Effector memory CD4-positive, alpha-beta T cell (primary cell): ENCODE results near the gene PIEZO2.
"Not testable (repeated sequence)": the region's sequence is repeated elsewhere in the genome, so short reads cannot be mapped to it uniquely, and the experiment has no call there.

Experiments
- DNase-seq, 3 donors: peaks; one replicate each; pipeline ENCODE4 v3.0.0-alpha.2; 2020
- H3K27ac ChIP-seq: 2 replicates; pipeline ENCODE4 v1.7.0; 2013; ENCODE audit warnings: mild to moderate bottlenecking, low read length, moderate library complexity; ENCODE audit not compliant: insufficient read depth, poor library complexity, severe bottlenecking
- H3K27me3 ChIP-seq: replicated peaks from 2 replicates; pipeline ENCODE4 v1.7.0; 2013; ENCODE audit warnings: mild to moderate bottlenecking, low read length; ENCODE audit not compliant: insufficient read depth, control insufficient read depth, poor library complexity, severe bottlenecking
- H3K36me3 ChIP-seq: 2 replicates; pipeline ENCODE4 v1.7.0; 2013; ENCODE audit warnings: mild to moderate bottlenecking, low read length, moderate library complexity; ENCODE audit not compliant: control insufficient read depth, insufficient read depth
- H3K4me1 ChIP-seq: 2 replicates; pipeline ENCODE4 v1.7.0; 2013; ENCODE audit warnings: low read length, mild to moderate bottlenecking; ENCODE audit not compliant: control insufficient read depth, insufficient read depth, poor library complexity, severe bottlenecking
- H3K4me3 ChIP-seq: 2 replicates; pipeline ENCODE4 v1.7.0; 2013; ENCODE audit warnings: low read length, low read depth, mild to moderate bottlenecking; ENCODE audit not compliant: insufficient read depth, poor library complexity, severe bottlenecking
- H3K9me3 ChIP-seq: 2 replicates; pipeline ENCODE4 v1.7.0; 2013; ENCODE audit warnings: mild to moderate bottlenecking, low read length, moderate library complexity; ENCODE audit not compliant: control insufficient read depth

PIEZO2 gene

DNA sequence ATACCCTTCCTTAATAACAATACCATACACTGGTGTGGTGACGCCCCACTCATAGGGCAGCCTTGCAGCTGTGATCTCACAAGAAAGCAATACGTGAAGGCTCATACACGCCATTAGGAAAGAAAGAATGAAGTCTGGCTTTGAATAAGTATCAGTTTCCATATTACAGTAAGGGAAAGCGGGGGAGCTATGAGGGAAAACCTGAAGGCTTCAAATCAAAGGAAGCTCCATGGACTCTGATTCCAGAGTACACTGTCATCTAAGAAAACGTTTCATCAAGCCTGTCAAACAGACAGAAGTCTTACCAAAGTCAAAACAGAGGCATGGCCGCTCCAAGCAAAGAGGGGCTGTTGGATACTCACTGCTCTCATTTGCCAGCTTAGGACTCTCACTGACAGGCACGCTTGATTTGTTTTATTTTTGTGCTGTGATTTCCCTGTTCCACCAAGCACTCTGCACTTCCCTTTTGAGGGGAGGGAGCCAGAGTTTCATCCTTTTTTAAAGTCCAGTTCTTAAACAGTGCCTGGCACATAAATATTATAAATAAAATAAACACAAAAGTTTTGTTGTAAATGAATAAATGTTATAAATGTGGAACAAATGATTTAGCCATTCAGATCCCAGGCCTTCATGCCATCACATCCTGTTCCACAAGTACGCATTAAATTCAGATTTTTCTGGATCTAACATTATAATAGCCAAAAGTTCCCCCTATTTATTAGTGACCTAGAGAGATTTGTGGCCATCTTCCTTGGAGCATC is 221.2 kb downstream of the PIEZO2 start:
- Histone ChIP-seq H3K27me3 (no peaks in the 10 kb centered on the region), H3K4me3 (no peak overlapping the region), H3K4me1 (no peaks in the 10 kb centered on the region), H3K36me3 (no peaks in the 10 kb centered on the region), H3K9me3 (no peaks in the 10 kb centered on the region), H3K27ac (no peak overlapping the region)
- DNase-seq, result no peak

DNA sequence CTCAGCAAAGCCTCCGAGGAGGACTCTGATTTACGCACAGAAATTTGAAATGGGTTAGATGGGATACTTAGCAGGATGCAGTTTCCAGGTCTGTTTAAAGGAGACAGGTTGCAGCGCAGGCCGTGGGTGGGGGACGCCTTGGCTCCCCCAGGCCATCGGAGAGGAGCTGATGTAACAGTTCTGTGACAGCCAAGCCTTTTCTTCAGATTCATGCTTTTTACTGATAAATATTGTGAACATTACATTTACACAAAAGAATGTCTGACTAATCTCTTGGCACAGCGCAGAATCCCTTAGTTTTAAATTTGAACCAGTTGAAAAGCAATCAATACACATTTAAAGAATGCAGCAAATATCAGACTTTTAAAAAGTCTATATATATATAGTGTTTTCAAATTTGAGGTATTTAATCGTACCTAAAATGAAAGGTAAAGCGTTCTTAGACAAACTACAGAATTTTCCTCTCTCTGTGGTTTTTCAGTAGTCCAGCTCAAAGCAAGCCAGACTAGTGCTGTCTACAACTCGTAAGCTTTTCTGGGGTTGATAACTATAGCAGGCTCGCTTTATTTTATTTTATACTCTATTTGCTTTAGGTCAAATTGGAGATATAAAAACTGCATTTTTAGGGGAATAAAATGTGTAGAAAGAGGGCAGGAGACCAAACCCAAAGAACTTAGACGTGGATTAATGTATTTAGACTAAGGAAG is 221.9 kb downstream of the PIEZO2 start:
- Histone ChIP-seq H3K27me3 (no peaks in the 10 kb centered on the region), H3K4me3 (no peak overlapping the region), H3K9me3 (no peaks in the 10 kb centered on the region), H3K27ac (no peak overlapping the region), H3K36me3 (no peaks in the 10 kb centered on the region), H3K4me1 (no peaks in the 10 kb centered on the region)
- no peak for DNase-seq

DNA sequence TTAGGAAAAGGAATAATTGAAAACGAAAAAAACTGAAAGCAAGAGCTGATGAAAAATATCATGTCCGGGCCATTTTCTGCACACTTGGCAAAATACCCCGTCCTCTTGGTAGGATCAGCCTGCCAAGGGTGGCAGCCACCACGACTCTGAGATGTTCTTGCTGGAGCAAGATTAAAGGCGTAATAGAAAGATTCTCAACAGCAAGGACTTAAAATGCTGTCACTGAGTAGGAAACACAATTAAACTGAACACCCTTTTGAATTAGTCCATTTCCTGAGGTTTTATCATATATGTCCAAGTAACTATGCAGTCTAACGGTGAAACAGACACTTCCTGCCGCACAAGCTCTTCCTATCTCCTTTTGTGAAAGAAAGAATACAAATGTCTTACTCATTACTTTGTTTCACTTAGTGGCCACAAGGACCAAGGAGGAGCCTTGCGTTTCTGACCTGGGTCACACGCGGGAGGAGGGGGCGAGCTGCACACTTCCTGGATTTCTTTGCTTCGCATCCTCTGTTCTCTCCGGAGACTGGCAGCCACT is 222.7 kb downstream of the PIEZO2 start:
- Histone ChIP-seq H3K9me3 (no peaks in the 10 kb centered on the region), H3K4me1 (no peaks in the 10 kb centered on the region), H3K4me3 (no peak overlapping the region), H3K36me3 (no peaks in the 10 kb centered on the region), H3K27ac (no peak overlapping the region), H3K27me3 (no peaks in the 10 kb centered on the region)
- DNase-seq, result no peak

DNA sequence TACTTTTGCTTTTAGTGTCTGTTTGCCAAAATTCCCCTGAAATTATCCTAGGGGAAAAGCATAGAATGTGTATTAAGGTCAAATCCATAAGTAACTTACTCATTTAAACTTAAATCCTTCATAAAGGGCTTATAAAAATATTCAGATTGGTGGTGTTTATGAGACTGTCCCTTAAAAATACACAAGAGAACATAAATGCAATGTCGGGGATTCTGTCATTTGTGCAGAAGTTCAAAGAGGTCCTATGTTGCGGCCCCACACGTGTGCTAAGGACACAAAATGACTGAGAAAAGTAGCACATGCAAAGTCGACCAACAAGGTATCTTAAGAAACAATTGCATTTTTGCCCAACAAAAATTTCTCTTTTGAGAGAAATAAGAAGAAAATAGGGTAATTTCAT is 225.1 kb downstream of the PIEZO2 start:
- Histone ChIP-seq H3K4me3 (no peak overlapping the region), H3K36me3 (no peaks in the 10 kb centered on the region), H3K4me1 (no peaks in the 10 kb centered on the region), H3K27me3 (no peaks in the 10 kb centered on the region), H3K27ac (no peak overlapping the region), H3K9me3 (no peaks in the 10 kb centered on the region)
- no peak for DNase-seq

DNA sequence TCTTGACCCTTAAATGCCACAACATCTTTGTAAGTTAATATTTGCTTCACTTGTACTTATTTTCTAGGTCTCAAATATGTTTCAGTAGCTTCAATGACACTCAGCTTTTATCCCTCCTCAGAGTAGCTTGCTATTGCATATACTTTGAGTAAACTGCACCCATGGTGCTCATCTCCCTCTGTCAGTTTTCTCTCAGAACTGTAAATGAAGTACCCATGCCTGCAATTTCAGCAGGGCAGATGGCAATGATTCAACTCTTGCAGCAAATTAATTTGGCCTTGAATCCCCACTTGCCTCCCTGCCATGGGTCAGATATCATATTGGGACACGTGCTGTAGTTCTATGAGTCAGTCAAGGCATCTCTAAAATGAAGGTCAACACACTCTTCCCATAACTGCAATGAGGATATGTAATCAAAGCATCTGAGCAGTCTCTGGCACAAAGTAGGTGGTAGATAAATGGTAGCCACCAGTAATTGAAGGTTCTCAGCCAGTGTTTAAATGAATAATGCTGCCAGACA is 225.8 kb downstream of the PIEZO2 start:
- no peak for DNase-seq
- no peaks in the 10 kb centered on the region for H3K36me3 ChIP-seq
- no peaks in the 10 kb centered on the region for H3K27me3 ChIP-seq
- no peaks in the 10 kb centered on the region for H3K9me3 ChIP-seq
- no peak overlapping the region for H3K27ac ChIP-seq
- H3K4me1 ChIP-seq, result no peaks in the 10 kb centered on the region
- no peak overlapping the region for H3K4me3 ChIP-seq

DNA sequence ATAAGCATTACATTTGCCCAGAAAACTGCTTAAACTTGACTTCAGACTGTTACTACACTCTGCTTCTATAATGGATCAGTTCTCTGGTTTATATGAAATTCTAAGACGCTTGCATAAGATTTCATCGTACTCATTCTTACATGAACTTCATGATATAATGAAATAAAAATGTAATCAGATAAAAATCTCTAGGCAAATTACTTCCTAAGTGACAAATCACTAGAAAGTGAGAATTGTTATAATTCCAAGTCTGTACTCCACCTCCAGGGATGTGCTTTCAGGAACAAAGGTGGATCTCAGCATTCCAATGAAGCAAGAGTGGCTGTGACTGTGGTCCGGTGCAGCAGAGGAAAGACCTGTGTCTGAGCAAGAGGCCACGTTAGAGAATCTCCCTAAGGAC is 226.2 kb downstream of the PIEZO2 start:
- DNase-seq, result no peak
- Histone ChIP-seq H3K4me3 (no peak overlapping the region), H3K27ac (no peak overlapping the region), H3K27me3 (no peaks in the 10 kb centered on the region), H3K9me3 (no peaks in the 10 kb centered on the region), H3K36me3 (no peaks in the 10 kb centered on the region), H3K4me1 (no peaks in the 10 kb centered on the region)

DNA sequence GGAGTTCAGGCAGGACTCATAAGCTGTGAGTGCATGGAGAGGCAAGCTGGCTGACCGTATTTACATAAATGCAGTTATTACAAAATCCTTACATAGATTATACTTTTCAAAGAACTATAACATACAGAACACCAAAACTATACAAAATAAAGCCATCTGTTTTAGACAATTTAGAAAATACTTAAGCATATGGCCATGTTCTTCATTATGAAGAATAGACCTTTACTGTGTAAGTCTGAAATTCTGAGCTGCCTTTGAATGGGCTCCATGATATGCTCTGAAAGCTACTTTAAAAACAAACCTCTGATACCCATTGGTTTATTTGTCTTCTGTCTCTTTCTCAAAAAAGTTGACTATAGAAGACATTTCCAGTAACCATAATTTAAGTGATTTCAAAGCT is 226.7 kb downstream of the PIEZO2 start:
- not testable (repeated sequence) for H3K27ac ChIP-seq, H3K9me3 ChIP-seq, H3K4me3 ChIP-seq, H3K36me3 ChIP-seq, DNase-seq, H3K27me3 ChIP-seq, H3K4me1 ChIP-seq

DNA sequence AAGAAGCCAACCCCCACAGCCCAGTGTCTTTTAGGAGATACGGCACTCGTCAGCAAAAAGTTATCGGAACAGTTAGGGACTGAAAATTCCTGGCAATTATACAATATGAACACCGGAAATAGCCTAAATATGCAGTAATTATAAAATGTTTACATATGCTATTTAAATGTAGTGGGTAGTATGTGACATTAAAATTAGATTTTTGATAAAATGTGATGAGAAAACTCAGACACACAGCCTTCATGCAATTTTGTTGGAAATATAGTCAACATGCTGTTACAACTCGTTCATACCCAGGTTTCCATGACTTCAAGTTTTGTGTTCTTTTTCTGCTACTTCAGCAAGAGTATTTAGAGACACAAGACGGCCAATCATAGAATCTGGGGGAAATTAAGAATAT is 229.1 kb downstream of the PIEZO2 start:
- H3K36me3 ChIP-seq, H3K9me3 ChIP-seq, DNase-seq, H3K4me3 ChIP-seq, H3K27me3 ChIP-seq, H3K27ac ChIP-seq, H3K4me1 ChIP-seq: not testable (repeated sequence)

DNA sequence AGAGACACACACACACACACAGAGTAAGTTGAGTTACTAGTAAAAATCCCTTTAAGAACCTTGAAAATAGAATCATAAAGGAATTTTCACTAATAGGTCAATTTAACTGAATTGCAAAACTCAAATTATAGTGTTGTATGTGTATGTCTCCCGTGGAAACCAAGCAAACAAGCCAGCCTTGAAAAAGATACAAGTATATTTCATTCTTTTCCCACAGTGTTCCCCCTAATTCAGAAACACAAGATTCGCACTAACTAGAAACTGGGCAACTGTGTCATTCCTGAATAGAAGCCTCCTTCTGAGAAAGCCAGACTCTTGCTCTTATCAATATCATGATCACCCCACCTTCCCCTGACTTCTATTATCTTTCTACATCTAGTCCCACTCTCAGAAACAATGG is 229.5 kb downstream of the PIEZO2 start:
- Histone ChIP-seq H3K4me1 (no peaks in the 10 kb centered on the region), H3K4me3 (no peak overlapping the region), H3K27ac (no peak overlapping the region), H3K27me3 (no peaks in the 10 kb centered on the region), H3K36me3 (no peaks in the 10 kb centered on the region), H3K9me3 (no peaks in the 10 kb centered on the region)
- no peak for DNase-seq

DNA sequence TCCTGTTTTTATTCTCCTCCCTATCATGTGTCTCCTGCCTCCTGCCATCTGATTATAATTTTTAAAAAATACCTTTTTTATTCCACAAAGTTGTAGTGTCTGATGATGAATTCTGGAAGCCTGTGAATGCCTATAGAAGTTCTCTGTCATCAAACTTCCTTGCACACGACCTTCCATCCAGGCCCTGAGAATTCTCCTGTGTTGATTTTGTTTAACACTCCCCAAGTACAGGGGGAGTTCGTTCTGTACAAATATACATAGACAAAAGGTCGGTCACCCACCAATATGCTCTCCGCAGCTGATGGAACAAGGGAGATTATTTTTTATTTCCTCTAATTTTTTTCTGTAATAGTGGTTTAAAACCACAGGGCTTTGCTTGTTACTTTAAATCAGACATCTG is 232.5 kb downstream of the PIEZO2 start:
- Histone ChIP-seq H3K9me3 (no peaks in the 10 kb centered on the region), H3K27me3 (no peaks in the 10 kb centered on the region), H3K4me1 (no peaks in the 10 kb centered on the region), H3K36me3 (no peaks in the 10 kb centered on the region), H3K27ac (no peak overlapping the region), H3K4me3 (no peak overlapping the region)
- DNase-seq, result no peak
